PC-9 (cell line): ENCODE results near the gene ARHGEF7.

Source experiments
- CTCF ChIP-seq: fragments of 200-600 bp; sonication (generic); conservative IDR thresholded peaks from 2 replicates; pipeline ENCODE4 v1.6.1; 2017; ENCODE audit warnings: mixed run types, antibody characterized with exemption, mild to moderate bottlenecking, moderate library complexity
- EZH2 ChIP-seq: fragments of 200-600 bp; sonication (generic); IDR thresholded peaks from 2 replicates; pipeline ENCODE4 v1.8.0; 2017; ENCODE audit warnings: antibody characterized with exemption, low read depth

- TF ChIP-seq CTCF, result no peak
- TF ChIP-seq EZH2, result no peak
These were observed 209.0 kb downstream of the ARHGEF7 start for GRCh38 chr13:111323950-111324651.
